Heart right ventricle (tissue), 16 donors: ENCODE results near the gene DRD1. TPM values are rescaled to one million over a fixed set of nuclear protein-coding genes. Genes with fewer than 3 reads are reported as not detected.

ENCODE experiments used
- ATAC-seq, 8 donors: fragments of 200-7000 bp; cut with Tn5 transposase; one replicate each; pipeline ENCODE4 v1.9.1; 2020; ENCODE audit warnings: mild to moderate bottlenecking in 8 of 8, moderate library complexity in 8 of 8, moderate number of reproducible peaks in 1 of 8
- DNase-seq, 2 donors: peaks; one replicate each; pipeline ENCODE4 v3.0.0-alpha.2; 2020
- H3K27ac ChIP-seq, 10 donors: fragments of 200-600 bp; sonication (generic) in 2 of 10; one replicate each; pipeline versions ENCODE4 v1.5.0 to v1.8.0; 2020 to 2022; ENCODE audit warnings: mild to moderate bottlenecking in 3 of 10
- H3K27me3 ChIP-seq, 7 donors: fragments of 200-600 bp; one replicate each; pipeline ENCODE4 v1.8.0; 2021 to 2022; ENCODE audit warnings: mild to moderate bottlenecking in 2 of 7
- H3K36me3 ChIP-seq, 9 donors: fragments of 200-600 bp; sonication (generic) in 1 of 9; one replicate each; pipeline versions ENCODE4 v1.5.0 to v1.8.0; 2020 to 2022; ENCODE audit warnings: mild to moderate bottlenecking in 2 of 9
- H3K4me1 ChIP-seq, 9 donors: fragments of 200-600 bp; sonication (generic) in 1 of 9; one replicate each; pipeline versions ENCODE4 v1.5.0 to v1.8.0; 2020 to 2022; ENCODE audit warnings: mild to moderate bottlenecking in 4 of 9
- H3K4me3 ChIP-seq, 10 donors: fragments of 200-600 bp; sonication (generic) in 2 of 10; one replicate each; pipeline versions ENCODE4 v1.5.0 to v1.8.0; 2020 to 2022; ENCODE audit warnings: mild to moderate bottlenecking in 7 of 10, moderate library complexity in 2 of 10
- H3K9me3 ChIP-seq, 11 donors: fragments of 200-600 bp in 10 of 11; sonication (generic) in 2 of 11; one replicate each; pipeline versions ENCODE4 v1.5.0 to v1.8.0; 2013 to 2022; ENCODE audit warnings: mild to moderate bottlenecking in 2 of 11, control low read depth in 1 of 11, moderate library complexity in 1 of 11
- WGBS, 2 donors: extraction: QIAGEN DNeasy Blood & Tissue Kit; methylation state at CpG; one replicate each; pipeline ENCODE4 v1.1.7; 2013; ENCODE audit warnings: inconsistent platforms in 1 of 2; 5-methylcytosine and 5-hydroxymethylcytosine counted together
- intact Hi-C, 10 donors: fragments of 100-400 bp; cut with DNase I; formaldehyde crosslinking; loops; one replicate each; pipeline versions ENCODE4 v1.11.1 to v1.14.2; 2022
- polyA plus RNA-seq, 2 donors: library from polyadenylated mRNA; stranded (reverse); fragments of 200-250 nt; gene quantifications; one replicate each; pipeline ENCODE4 v1.2.3, GENCODE V29; 2013
- total RNA-seq, 10 donors: library from RNA; stranded (reverse); fragmentation: NEBNext Ultra II Directional in 3 of 10; extraction: Animal tissue kit (Norgen Biotek cat#: 25700) in 3 of 10; gene quantifications; one replicate each; pipeline versions ENCODE4 v1.2.1 to v1.2.4, GENCODE V29; 2021 to 2023
- TF ChIP-seq, protein P1 (sequence below), 9 donors: fragments of 200-600 bp; sonication (generic) in 2 of 9; IDR thresholded peaks; one replicate each; pipeline versions ENCODE4 v1.5.0 to v1.8.0; 2021 to 2022; ENCODE audit warnings: antibody characterized with exemption in 9 of 9, mild to moderate bottlenecking in 5 of 9, moderate library complexity in 1 of 9
- donor health status: Arrhythmogenic right ventricular cardiomyopathy.
- donor health status: ischemic (EF 13 %, LVEDD 7.1; RV severe dilation, severe dysfunction).
- donor health status: healthy with polysubstance abuse.
- donor health status: DM: no; HTN: yes; CAD: no.
- donor health status: DM: no; HTN: no; CAD: no.
- donor health status: ischemic (EF 25% LVEDD 6.9; RV normal size, moderate dysfunction).
- donor health status: ischemic (EF 25% LVEDD 5.7; RV mildly dilated, moderate dysfunction).
- donor health status: healthy.
- donor health status: DM: yes; HTN: yes; CAD: no.
- donor health status: Ischemic cardiomyopathy.
- donor health status: ischemic (EF 35%, LVEDD 5.7; RV mildly dilated, moderate dysfunction).
- donor health status: nonischemic (EF 11% LVEDD 7.7; RV severe dilation, severe dysfunction).
- donor health status: DM: yes; HTN: yes; CAD: no.
- donor health status: PGD.
- donor health status: ischemic (EF 29% LVEDD 5.4; RV normal size, mild dysfunction).
- donor health status: nonischemic (EF 23%, LVEDD 6.1; RV moderate dilation, normal function).

DRD1 gene
- total and polyA plus RNA-seq, 12 donors = 0.06 to 0.12 (median 0.09) TPM; not detected in 9

DNA sequence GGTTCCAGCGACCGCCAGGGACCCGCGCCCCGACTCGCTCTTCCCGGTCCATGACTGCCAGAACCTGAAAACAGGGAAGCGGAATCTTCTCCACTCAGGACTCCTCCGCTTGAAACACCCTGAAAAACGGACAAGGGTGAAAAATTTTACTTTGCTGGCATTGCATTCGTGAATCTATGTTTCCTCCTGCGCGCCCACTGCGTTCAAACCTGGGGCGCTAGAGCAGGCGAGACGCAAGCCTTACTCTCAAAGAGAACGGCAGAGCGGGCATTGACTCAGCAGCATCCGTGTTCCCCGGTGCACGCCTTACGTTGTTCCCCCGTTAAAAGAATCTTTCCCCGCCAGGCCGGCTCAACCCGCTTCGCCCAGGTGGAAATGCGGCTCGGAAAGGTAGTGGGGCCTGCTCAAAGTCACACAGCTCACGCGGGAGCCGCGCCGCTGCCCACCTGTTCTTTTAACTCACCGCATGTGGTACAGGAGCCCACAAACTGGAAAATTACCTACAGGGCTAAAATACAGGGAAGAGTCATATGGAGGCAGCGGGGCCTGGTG lies 999 bp upstream of the DRD1 start:
- no peak for ATAC-seq
- TF ChIP-seq, protein P1, sequence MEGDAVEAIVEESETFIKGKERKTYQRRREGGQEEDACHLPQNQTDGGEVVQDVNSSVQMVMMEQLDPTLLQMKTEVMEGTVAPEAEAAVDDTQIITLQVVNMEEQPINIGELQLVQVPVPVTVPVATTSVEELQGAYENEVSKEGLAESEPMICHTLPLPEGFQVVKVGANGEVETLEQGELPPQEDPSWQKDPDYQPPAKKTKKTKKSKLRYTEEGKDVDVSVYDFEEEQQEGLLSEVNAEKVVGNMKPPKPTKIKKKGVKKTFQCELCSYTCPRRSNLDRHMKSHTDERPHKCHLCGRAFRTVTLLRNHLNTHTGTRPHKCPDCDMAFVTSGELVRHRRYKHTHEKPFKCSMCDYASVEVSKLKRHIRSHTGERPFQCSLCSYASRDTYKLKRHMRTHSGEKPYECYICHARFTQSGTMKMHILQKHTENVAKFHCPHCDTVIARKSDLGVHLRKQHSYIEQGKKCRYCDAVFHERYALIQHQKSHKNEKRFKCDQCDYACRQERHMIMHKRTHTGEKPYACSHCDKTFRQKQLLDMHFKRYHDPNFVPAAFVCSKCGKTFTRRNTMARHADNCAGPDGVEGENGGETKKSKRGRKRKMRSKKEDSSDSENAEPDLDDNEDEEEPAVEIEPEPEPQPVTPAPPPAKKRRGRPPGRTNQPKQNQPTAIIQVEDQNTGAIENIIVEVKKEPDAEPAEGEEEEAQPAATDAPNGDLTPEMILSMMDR (IDR thresholded peaks at IDR 0.05) = peak in 2 of 9 donors; percentile 7 to 16
- WGBS, 2 donors = 19 to 20% methylated on average over 37 of the region's 37 CpGs
- peaks cover 0 to 13% (median 8%) of the 10 kb centered on the region in 9 donors for H3K4me1 ChIP-seq
- DNase-seq = no peak
- no peaks in the 10 kb centered on the region for H3K9me3 ChIP-seq
- peak overlapping the region in 6 of 10 donors; percentile 8 to 35 (median 29) for H3K4me3 ChIP-seq
- no peak overlapping the region for H3K27ac ChIP-seq
- intact Hi-C loops = loop anchor here in 8 of 10 donors (1.0 to 10.0 kb wide), 4 partner anchors 493 to 1030 kb away; no protein-coding TSS in a partner anchor
- H3K36me3 ChIP-seq = no peaks in the 10 kb centered on the region
- H3K27me3 ChIP-seq = peaks cover 18 to 100% (median 91%) of the 10 kb centered on the region in 7 donors

DNA sequence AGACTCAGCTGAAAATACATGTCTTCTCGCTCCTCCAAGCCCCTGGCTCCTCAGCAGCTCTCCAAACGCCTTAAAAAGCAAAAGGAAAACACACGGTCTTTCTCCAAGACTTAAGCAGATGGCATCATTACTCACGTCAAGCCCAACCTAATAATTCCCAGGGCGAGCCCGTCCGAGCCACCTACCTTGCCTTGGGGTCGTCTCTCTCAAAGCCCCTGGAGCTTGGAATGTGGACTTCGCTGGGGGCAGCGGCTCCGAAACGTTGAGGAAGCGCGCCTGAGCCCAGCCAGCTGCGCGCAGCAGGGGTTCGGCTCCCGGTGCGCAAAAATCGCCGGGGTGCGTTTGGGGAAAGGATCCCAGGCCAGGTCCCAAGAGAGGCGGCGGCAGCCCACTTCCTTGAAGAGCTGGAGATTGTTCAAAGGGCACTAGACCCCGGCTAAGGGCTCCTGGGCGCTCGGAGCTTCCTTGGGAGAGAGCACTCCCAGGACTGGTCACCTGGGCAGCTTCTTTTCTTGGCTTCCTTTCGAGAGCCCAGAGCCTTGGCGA lies 395 bp downstream of the DRD1 start:
- Histone ChIP-seq H3K36me3 (no peaks in the 10 kb centered on the region), H3K9me3 (no peaks in the 10 kb centered on the region), H3K4me1 (peaks cover 0 to 13% (median 8%) of the 10 kb centered on the region in 9 donors), H3K27ac (no peak overlapping the region), H3K4me3 (peak overlapping the region in 5 of 10 donors; percentile 8 to 35 (median 32)), H3K27me3 (peaks cover 18 to 100% (median 82%) of the 10 kb centered on the region in 7 donors)
- intact Hi-C loops = loop anchor here in 9 of 10 donors (1.0 to 10.0 kb wide), 4 partner anchors 491 to 1029 kb away; no protein-coding TSS in a partner anchor
- ATAC-seq = no peak
- TF ChIP-seq, protein P1 (IDR thresholded peaks at IDR 0.05) = no peak
- no peak for DNase-seq
- WGBS, 2 donors = 4 to 5% methylated on average over 28 to 29 of the region's 29 CpGs

DNA sequence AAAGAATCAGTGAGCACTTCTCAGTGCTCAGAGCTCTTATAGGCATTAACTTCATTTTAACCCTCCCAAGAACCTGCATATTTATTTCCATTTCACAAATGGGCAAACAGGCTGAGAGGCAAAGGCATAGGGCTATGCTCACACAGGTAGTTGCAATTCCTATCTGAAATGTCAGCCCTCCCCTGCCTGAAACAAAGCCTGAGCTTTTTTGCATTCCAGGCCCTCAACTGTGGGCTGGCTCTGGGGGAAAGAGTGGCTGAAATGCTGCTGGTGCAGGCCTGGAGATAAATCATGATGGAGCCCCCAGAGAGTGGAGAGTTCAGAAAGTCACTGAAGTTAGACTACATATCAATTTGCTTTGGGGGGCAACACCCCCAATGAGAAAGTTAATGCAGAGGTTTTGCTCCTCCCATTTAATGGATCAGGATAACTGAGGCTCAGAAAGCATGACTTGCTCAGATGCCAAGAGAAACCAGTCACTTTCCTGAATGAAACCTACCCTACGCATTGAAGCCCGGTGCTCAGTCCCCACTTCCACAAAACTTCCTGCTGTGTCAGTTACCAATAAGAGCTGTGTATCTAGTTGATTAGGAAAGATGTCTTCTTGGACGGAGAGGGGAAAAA lies 5.6 kb downstream of the DRD1 start:
- no peaks in the 10 kb centered on the region for H3K9me3 ChIP-seq
- no peak overlapping the region for H3K4me3 ChIP-seq
- TF ChIP-seq, protein P1 (IDR thresholded peaks at IDR 0.05) = no peak
- no peaks in the 10 kb centered on the region for H3K4me1 ChIP-seq
- DNase-seq (no peak), ATAC-seq (no peak)
- peaks cover 0 to 77% (median 55%) of the 10 kb centered on the region in 7 donors for H3K27me3 ChIP-seq
- WGBS, 2 donors = 57 to 71% methylated on average over 3 of the region's 3 CpGs
- H3K27ac ChIP-seq = no peak overlapping the region
- intact Hi-C loops = no loop called here
- no peaks in the 10 kb centered on the region for H3K36me3 ChIP-seq

- DNase-seq (no peak), ATAC-seq (no peak)
- Histone ChIP-seq H3K4me1 (no peaks in the 10 kb centered on the region), H3K27ac (no peak overlapping the region), H3K4me3 (no peak overlapping the region), H3K27me3 (peaks cover 0 to 57% (median 40%) of the 10 kb centered on the region in 7 donors), H3K36me3 (no peaks in the 10 kb centered on the region), H3K9me3 (no peaks in the 10 kb centered on the region)
- TF ChIP-seq, protein P1 (IDR thresholded peaks at IDR 0.05) = no peak
- WGBS, 2 donors = 46 to 53% methylated on average over 8 of the region's 8 CpGs
- intact Hi-C loops = no loop called here
These were observed 7.6 kb downstream of the DRD1 start for GRCh38 chr5:175436359-175436758.
